Activated CD4-positive, CD25-positive, alpha-beta regulatory T cell (primary cell): ENCODE results near the gene BRAF.
"Not testable (repeated sequence)": the region's sequence is repeated elsewhere in the genome, so short reads cannot be mapped to it uniquely, and the experiment has no call there.

Experiments
- DNase-seq, 4 experiments: peaks; one replicate each; lab custom pipeline; 2025; lab: John Stamatoyannopoulos, UW

BRAF gene

GRCh38 chr7:140769852-140770251 lies 154.9 kb downstream of the BRAF start:
- DNase-seq, result no peak

- DNase-seq, result no peak
Observed at GRCh38 chr7:140767418-140767817, 157.3 kb downstream of the BRAF start.

DNA sequence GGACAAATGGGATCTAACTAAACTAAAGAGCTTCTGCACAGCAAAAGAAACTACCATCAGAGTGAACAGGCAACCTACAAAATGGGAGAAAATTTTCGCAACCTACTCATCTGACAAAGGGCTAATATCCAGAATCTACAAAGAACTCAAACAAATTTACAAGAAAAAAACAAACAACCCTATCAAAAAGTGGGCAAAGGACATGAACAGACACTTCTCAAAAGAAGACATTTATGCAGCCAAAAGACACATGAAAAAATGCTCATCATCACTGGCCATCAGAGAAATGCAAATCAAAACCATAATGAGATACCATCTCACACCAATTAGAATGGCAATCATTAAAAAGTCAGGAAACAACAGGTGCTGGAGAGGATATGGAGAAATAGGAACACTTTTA lies 159.3 kb downstream of the BRAF start:
- DNase-seq, result not testable (repeated sequence)

DNA sequence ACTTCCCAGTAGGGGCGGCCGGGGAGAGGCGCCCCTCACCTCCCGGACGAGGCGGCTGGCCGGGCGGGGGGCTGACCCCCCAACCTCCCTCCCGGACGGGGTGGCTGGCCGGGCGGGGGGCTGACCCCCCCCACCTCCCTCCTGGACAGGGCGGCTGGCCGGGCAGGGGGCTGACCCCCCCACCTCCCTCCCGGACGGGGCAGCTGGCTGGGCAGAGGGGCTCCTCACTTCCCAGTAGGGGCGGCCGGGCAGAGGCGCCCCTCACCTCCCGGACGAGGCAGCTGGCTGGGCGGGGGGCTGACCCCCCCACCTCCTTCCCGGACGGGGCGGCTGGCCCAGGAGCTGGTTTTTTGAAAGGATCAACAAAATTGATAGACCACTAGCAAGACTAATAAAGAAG lies 161.6 kb downstream of the BRAF start:
- not testable (repeated sequence) for DNase-seq

DNA sequence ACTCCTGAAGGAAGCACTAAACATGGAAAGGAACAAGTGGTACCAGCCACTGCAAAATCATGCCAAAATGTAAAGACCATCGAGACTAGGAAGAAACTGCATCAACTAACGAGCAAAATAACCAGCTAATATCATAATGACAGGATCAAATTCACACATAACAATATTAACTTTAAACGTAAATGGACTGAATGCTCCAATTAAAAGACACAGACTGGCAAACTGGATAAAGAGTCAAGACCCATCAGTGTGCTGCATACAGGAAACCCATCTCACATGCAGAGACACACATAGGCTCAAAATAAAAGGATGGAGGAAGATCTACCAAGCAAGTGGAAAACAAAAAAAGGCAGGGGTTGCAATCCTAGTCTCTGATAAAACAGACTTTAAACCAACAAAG lies 163.4 kb downstream of the BRAF start:
- DNase-seq, result not testable (repeated sequence)

DNA sequence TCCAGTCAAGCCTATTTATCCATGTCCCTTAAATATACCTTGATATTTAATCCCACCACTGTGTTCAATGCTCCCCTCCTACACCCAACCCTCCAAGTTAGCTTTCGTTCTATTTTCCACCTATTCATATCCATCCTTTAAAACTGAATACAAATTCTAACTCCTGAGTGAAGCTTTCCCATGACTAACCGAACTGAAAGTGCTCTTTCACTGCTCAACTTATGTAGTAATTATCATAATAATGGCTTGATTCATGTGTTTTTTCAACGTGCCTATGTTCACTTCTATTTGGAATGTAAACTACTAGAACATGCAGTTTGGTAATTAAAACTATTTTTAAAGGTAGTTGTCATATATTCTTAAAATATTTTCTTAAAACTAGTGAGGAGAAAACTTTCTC lies 170.2 kb downstream of the BRAF start:
- DNase-seq, result no peak

DNA sequence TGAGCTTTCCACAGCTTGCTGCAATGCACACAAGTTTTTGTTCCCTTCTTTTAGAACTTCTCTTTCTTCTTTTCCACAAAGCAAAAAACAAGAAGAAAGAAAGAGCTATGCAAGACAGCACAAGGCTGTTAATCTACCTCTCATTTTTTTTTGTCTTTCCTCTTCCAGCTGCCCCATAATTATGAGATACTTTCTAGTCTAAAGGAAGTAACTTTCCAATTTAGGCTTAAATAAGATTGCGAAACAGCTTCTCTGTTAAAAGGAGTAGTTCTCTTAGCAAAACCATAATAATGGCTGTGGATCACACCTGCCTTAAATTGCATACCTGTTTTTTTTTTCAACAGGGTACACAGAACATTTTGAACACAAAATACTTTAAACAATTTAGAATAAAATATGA lies 172.2 kb downstream of the BRAF start:
- DNase-seq, result no peak

- DNase-seq, result no peak
Observed at GRCh38 chr7:140746751-140747150, 178.0 kb downstream of the BRAF start.

GRCh38 chr7:140745266-140746058 lies 179.3 kb downstream of the BRAF start:
- no peak for DNase-seq

- no peak for DNase-seq
Observed at GRCh38 chr7:140744005-140744404, 180.7 kb downstream of the BRAF start.

DNA sequence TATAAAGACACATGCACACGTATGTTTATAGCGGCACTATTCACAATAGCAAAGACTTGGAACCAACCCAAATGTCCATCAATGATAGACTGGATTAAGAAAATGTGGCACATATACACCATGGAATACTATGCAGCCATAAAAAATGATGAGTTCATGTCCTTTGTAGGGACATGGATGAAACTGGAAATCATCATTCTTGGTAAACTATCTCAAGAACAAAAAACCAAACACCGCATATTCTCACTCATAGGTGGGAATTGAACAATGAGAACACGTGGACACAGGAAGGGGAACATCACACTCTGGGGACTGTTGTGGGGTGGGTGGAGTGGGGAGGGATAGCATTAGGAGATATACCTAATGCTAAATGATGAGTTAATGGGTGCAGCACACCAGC lies 181.5 kb downstream of the BRAF start:
- DNase-seq, result not testable (repeated sequence)

DNA sequence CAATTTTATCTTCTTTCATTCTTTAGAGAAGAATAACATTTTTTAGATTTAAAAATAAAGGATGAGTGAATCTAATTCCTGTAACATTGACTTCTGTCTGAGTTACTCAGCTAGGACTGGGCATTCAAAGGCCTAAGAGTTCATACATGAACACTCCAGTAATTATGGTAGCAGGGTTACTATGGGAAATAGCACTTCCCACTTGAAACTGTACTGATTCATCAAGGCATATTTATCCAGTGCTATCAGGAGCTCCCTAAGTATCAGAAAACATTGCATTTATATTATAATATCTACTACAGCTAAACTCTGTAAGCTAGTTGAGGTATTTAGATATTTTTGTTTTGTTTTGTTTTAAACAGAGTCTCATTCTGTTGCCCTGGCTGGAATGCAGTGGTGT lies 186.4 kb downstream of the BRAF start:
- DNase-seq, result no peak

DNA sequence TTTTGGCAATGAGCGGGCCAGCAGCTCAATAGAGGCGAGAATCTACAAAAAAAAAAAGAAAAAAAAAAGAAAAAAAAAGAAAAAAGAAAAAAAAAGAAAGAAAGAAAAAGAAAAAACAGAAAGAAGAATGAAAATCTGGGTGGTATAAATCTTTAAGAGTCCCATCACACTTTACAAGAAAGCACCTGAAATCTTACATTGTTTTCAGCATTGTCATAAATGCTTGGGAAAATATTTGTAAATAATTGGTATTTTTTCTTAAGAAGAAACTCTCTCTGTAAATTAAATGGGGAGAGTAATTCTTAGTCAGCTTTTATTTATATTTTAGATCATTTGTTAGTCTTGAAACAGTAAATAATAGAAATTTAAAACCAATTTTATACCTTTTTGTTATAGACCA lies 190.0 kb downstream of the BRAF start:
- DNase-seq, result no peak

GRCh38 chr7:140734096-140734495 lies 190.6 kb downstream of the BRAF start:
- no peak for DNase-seq

- DNase-seq, result no peak
Observed at GRCh38 chr7:140732416-140732815, 192.3 kb downstream of the BRAF start.

GRCh38 chr7:140726281-140726680 lies 198.4 kb downstream of the BRAF start:
- DNase-seq, result no peak

DNA sequence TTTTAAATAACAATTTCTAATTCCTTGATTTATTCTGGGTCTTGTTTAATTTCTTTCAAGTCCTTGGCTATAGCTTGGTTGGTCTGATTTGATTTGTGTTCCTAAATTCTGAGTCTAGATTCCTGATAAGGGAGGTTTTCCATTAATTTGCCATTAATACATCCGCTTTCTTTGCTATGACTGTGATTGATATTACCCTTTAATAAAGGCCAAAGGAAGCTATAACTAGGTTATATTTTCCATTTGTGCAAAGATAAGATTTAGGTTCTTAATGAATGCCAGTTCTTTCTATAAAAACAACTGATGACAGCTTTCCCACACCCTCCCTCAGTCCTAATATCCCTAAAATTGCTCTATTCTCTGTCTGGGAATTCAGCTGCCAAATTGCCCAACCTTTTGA lies 200.0 kb downstream of the BRAF start:
- no peak for DNase-seq

- DNase-seq, result no peak
Observed at GRCh38 chr7:140723574-140723973, 201.2 kb downstream of the BRAF start.

GRCh38 chr7:140723006-140723405 lies 201.7 kb downstream of the BRAF start:
- peak in 2 of 4 experiments; percentile 4 to 12 for DNase-seq

- DNase-seq, result no peak
Observed at GRCh38 chr7:140722254-140722653, 202.5 kb downstream of the BRAF start.

GRCh38 chr7:140719721-140720120 lies 205.0 kb downstream of the BRAF start:
- no peak for DNase-seq

GRCh38 chr7:140714331-140715040 lies 210.2 kb downstream of the BRAF start:
- no peak for DNase-seq

- not testable (repeated sequence) for DNase-seq
Observed at GRCh38 chr7:140712392-140712791, 212.3 kb downstream of the BRAF start.
